IMR-90 (cell line): ENCODE data around the gene HNRNPLL. TPM values are rescaled to one million over a fixed set of nuclear protein-coding genes. Genes with fewer than 3 reads are reported as not detected.

ENCODE experiments used
- ATAC-seq: fragments of 200-7000 bp; cut with Tn5 transposase; 2 replicates; pipeline ENCODE4 v1.9.1; 2020; ENCODE audit warnings: low read depth, mild to moderate bottlenecking, moderate library complexity
- BruUV-seq: library from RNA; stranded (reverse); fragments of 400-500 nt; replicated peaks from 2 replicates; lab custom pipeline; 2021; lab: Mats Ljungman, UMichigan
- CTCF ChIA-PET: fragments of 300-600 bp; formaldehyde crosslinking; extraction: SDS; loops from one replicate; lab custom pipeline; 2021; ENCODE audit warnings: antibody characterized with exemption; lab: Yijun Ruan, JAX
- POLR2A ChIA-PET: fragments of 300-600 bp; sonication (Branson Sonifier 250); formaldehyde crosslinking; loops from one replicate; lab custom pipeline; 2022; ENCODE audit warnings: antibody characterized with exemption; ENCODE audit not compliant: unreplicated experiment; lab: Charles Lee
- DNase-seq: peaks from one replicate; pipeline ENCODE4 v3.0.0; 2013
- H2AFZ ChIP-seq: replicated peaks from 2 replicates; pipeline ENCODE3; 2013; ENCODE audit warnings: low read length, mild to moderate bottlenecking; ENCODE audit not compliant: poor library complexity
- H2AK5ac ChIP-seq: 2 replicates; pipeline ENCODE4 v1.6.1; 2013; ENCODE audit warnings: low read depth, low read length, inconsistent platforms
- H2AK9ac ChIP-seq: replicated peaks from 2 replicates; pipeline ENCODE3; 2013; ENCODE audit warnings: mild to moderate bottlenecking, low read depth, low read length, moderate library complexity; ENCODE audit not compliant: poor library complexity
- H2BK120ac ChIP-seq: 2 replicates; pipeline ENCODE4 v1.6.1; 2013; ENCODE audit warnings: low read depth, low read length, inconsistent platforms
- H2BK15ac ChIP-seq: 3 replicates; pipeline ENCODE4 v1.6.1; 2013; ENCODE audit warnings: low read depth, low read length, inconsistent platforms
- H2BK20ac ChIP-seq: 2 replicates; pipeline ENCODE4 v1.6.1; 2013; ENCODE audit warnings: low read depth, mild to moderate bottlenecking, inconsistent platforms, low read length, moderate library complexity
- H2BK5ac ChIP-seq: 2 replicates; pipeline ENCODE4 v1.6.1; 2013; ENCODE audit warnings: mild to moderate bottlenecking, low read depth, low read length, inconsistent platforms; ENCODE audit not compliant: poor library complexity, severe bottlenecking
- H3K14ac ChIP-seq: replicated peaks from 2 replicates; pipeline ENCODE4 v1.6.1; 2013; ENCODE audit warnings: low read depth, low read length, inconsistent platforms
- H3K18ac ChIP-seq: 2 replicates; pipeline ENCODE4 v1.6.1; 2013; ENCODE audit warnings: low read depth, low read length, control low read depth
- H3K23ac ChIP-seq: 2 replicates; pipeline ENCODE4 v1.6.1; 2013; ENCODE audit warnings: low read depth, low read length, inconsistent platforms
- H3K27ac ChIP-seq: 2 replicates; pipeline ENCODE4 v1.5.1; 2013; ENCODE audit warnings: mild to moderate bottlenecking, control low read depth, low read length; ENCODE audit not compliant: insufficient read depth
- H3K27me3 ChIP-seq: 2 replicates; pipeline ENCODE4 v1.6.1; 2013; ENCODE audit warnings: low read length; ENCODE audit not compliant: control insufficient read depth, insufficient read depth
- H3K36me3 ChIP-seq: 2 replicates; pipeline ENCODE4 v1.6.1; 2013; ENCODE audit warnings: low read length, mixed read lengths; ENCODE audit not compliant: control insufficient read depth, insufficient read depth
- H3K4ac ChIP-seq: 2 replicates; pipeline ENCODE4 v1.6.1; 2013; ENCODE audit warnings: low read depth, low read length, inconsistent platforms
- H3K4me1 ChIP-seq: 2 replicates; pipeline ENCODE4 v1.6.1; 2013; ENCODE audit warnings: low read length, mixed read lengths; ENCODE audit not compliant: control insufficient read depth, insufficient read depth
- H3K4me2 ChIP-seq: 2 replicates; pipeline ENCODE4 v1.6.1; 2013; ENCODE audit warnings: low read depth, mild to moderate bottlenecking, control low read depth, low read length, moderate library complexity
- H3K4me3 ChIP-seq: 2 replicates; pipeline ENCODE4 v1.5.1; 2013; ENCODE audit warnings: low read depth, mild to moderate bottlenecking, control low read depth, low read length, moderate library complexity; ENCODE audit not compliant: insufficient read depth
- H3K56ac ChIP-seq: 2 replicates; pipeline ENCODE4 v1.6.1; 2013; ENCODE audit warnings: low read length, inconsistent platforms; ENCODE audit not compliant: insufficient read depth; ENCODE audit errors: extremely low read depth
- H3K79me1 ChIP-seq, 2 experiments: 2 replicates each; pipeline ENCODE4 v1.6.1; 2013; ENCODE audit warnings: low read length in 2 of 2, inconsistent platforms in 1 of 2, low read depth in 1 of 2
- H3K9ac ChIP-seq: 2 replicates; pipeline ENCODE4 v1.6.1; 2013; ENCODE audit warnings: low read depth, low read length, control low read depth
- H3K9me1 ChIP-seq: 2 replicates; pipeline ENCODE4 v1.6.1; 2013; ENCODE audit warnings: low read length, inconsistent platforms; ENCODE audit not compliant: insufficient read depth
- H3K9me3 ChIP-seq: 2 replicates; pipeline ENCODE4 v1.6.1; 2013; ENCODE audit warnings: low read length; ENCODE audit not compliant: control insufficient read depth, insufficient read depth
- H4K20me1 ChIP-seq: 2 replicates; pipeline ENCODE4 v1.6.1; 2013; ENCODE audit warnings: low read length, inconsistent platforms; ENCODE audit not compliant: insufficient read depth
- H4K5ac ChIP-seq: 2 replicates; pipeline ENCODE4 v1.6.1; 2013; ENCODE audit warnings: mild to moderate bottlenecking, low read depth, low read length, control low read depth
- H4K8ac ChIP-seq, 2 experiments: 2 replicates each; pipeline ENCODE4 v1.6.1; 2013; ENCODE audit warnings: low read depth in 2 of 2, low read length in 2 of 2, control low read depth in 1 of 2, inconsistent platforms in 1 of 2
- H4K91ac ChIP-seq: 2 replicates; pipeline ENCODE4 v1.6.1; 2013; ENCODE audit warnings: low read depth, low read length, inconsistent platforms; ENCODE audit not compliant: insufficient read depth
- BHLHE40 ChIP-seq: fragments of 150-350 bp; IDR thresholded peaks from 2 replicates; pipeline ENCODE4 v1.6.1; 2016; ENCODE audit warnings: mild to moderate bottlenecking, low read depth, low read length
- CEBPB ChIP-seq: IDR thresholded peaks from 2 replicates; pipeline ENCODE4 v1.6.1; 2012; ENCODE audit warnings: low read depth, low read length, improper control_type of control experiment
- CHD1 ChIP-seq: IDR thresholded peaks from 2 replicates; pipeline ENCODE4 v1.6.1; 2012; ENCODE audit warnings: low read depth, low read length, improper control_type of control experiment
- FOS ChIP-seq: fragments of 150-350 bp; IDR thresholded peaks from 2 replicates; pipeline ENCODE4 v1.6.1; 2016; ENCODE audit warnings: low read depth, low read length
- MAFK ChIP-seq: IDR thresholded peaks from 2 replicates; pipeline ENCODE4 v1.6.1; 2012; ENCODE audit warnings: low read depth, low read length, improper control_type of control experiment
- MAZ ChIP-seq: IDR thresholded peaks from 2 replicates; pipeline ENCODE4 v1.6.1; 2012; ENCODE audit warnings: low read depth, mild to moderate bottlenecking, low read length, improper control_type of control experiment, moderate library complexity, borderline replicate concordance
- MXI1 ChIP-seq: IDR thresholded peaks from 2 replicates; pipeline ENCODE4 v1.6.1; 2012; ENCODE audit warnings: low read depth, mild to moderate bottlenecking, low read length, moderate library complexity, borderline replicate concordance
- NFE2L2 ChIP-seq: fragments of 150-350 bp; IDR thresholded peaks from 2 replicates; pipeline ENCODE4 v1.6.1; 2016; ENCODE audit warnings: low read depth, mild to moderate bottlenecking, low read length
- RAD21 ChIP-seq: IDR thresholded peaks from 2 replicates; pipeline ENCODE4 v1.6.1; 2012; ENCODE audit warnings: low read length, improper control_type of control experiment
- RFX5 ChIP-seq: IDR thresholded peaks from 2 replicates; pipeline ENCODE4 v1.8.0; 2012; ENCODE audit warnings: low read depth, mild to moderate bottlenecking, low read length, moderate library complexity
- SMC3 ChIP-seq: fragments of 150-350 bp; IDR thresholded peaks from 2 replicates; pipeline ENCODE4 v1.6.1; 2016; ENCODE audit warnings: low read depth, mild to moderate bottlenecking, antibody characterized with exemption, low read length, moderate library complexity
- WGBS, 2 experiments: methylation state at CpG; one replicate each; pipeline versions ENCODE4 v1.1.5 to v1.1.7; 2013; ENCODE audit warnings: missing lambda C conversion rate in 2 of 2; ENCODE audit not compliant: insufficient read length in 1 of 2; ENCODE audit errors: extremely low coverage in 2 of 2; 5-methylcytosine and 5-hydroxymethylcytosine counted together
- dilution Hi-C: fragments of 300-500 bp; cut with HindIII; formaldehyde crosslinking; loops from one replicate; pipeline ENCODE4 v1.14.3; 2018; ENCODE audit warnings: low sequenced_read_pairs; ENCODE audit not compliant: unreplicated experiment
- in situ Hi-C: fragments of 300-500 bp; cut with MboI; formaldehyde crosslinking; loops from 3 replicates; pipeline ENCODE4 v1.14.3; 2019; ENCODE audit warnings: low sequenced_read_pairs, inconsistent platforms, mixed read lengths
- intact Hi-C: fragments of 100-400 bp; cut with micrococcal nuclease; formaldehyde crosslinking; loops from 2 replicates; pipeline ENCODE4 v1.10.0; 2022
- polyA plus RNA-seq, 3 experiments: library from polyadenylated mRNA; depleted of rRNA; stranded (reverse); fragments of >200 nt; gene quantifications; 2 replicates each; pipeline ENCODE4 v1.2.3, GENCODE V29; 2012; ENCODE audit warnings: low replicate concordance in 1 of 3
- total RNA-seq: library from RNA; depleted of rRNA; stranded (reverse); fragments of >200 nt; gene quantifications from 2 replicates; pipeline ENCODE4 v1.2.3, GENCODE V29; 2012
- TF ChIP-seq, protein P1 (sequence below): conservative IDR thresholded peaks from 2 replicates; pipeline ENCODE4 v1.5.1; 2012; ENCODE audit warnings: mild to moderate bottlenecking, low read depth, low read length, improper control_type of control experiment
- TF ChIP-seq, protein P2 (sequence below): fragments of 150-350 bp; IDR thresholded peaks from 2 replicates; pipeline ENCODE4 v1.6.1; 2017; ENCODE audit warnings: mild to moderate bottlenecking, antibody characterized with exemption, low read length, low read depth
- TF ChIP-seq, protein P3 (sequence below): fragments of 150-350 bp; IDR thresholded peaks from 2 replicates; pipeline ENCODE4 v1.6.1; 2016; ENCODE audit warnings: low read depth, mild to moderate bottlenecking, low read length, moderate library complexity, borderline replicate concordance

The HNRNPLL gene
- total and polyA plus RNA-seq, 2 of the 4 experiments (the other 2 are of a cell fraction): 23.7 to 53.1 TPM

DNA sequence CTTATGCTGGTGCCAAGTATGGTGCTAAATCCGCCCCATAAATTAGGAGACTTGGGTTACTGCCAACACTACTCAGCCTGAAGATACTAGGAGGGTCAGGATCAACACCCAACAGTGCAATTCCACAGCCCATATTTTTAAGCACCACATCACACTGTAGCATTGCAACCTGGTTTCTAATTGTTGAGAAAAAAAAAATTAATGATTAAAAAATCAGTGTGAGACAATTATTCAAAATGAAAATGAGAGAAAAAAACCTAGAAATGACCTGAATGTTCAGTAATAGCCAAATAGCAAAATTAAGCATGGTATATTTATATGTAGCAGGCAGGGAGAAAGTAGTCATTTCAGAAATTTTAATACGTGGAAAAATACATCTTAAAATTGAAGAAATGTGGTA, 29.2 kb upstream of the HNRNPLL start:
- Histone ChIP-seq H2AK9ac (no peak overlapping the region), H4K20me1 (no peaks in the 10 kb centered on the region), H3K4me3 (no peak overlapping the region), H2AK5ac (no peak overlapping the region), H3K9me1 (no peaks in the 10 kb centered on the region), H3K4ac (no peak overlapping the region), H3K4me2 (no peak overlapping the region), H4K91ac (no peak overlapping the region), H2BK5ac (no peak overlapping the region), H3K56ac (no peak overlapping the region), H3K18ac (no peak overlapping the region), H3K14ac (no peak overlapping the region), H4K5ac (no peak overlapping the region), H2AFZ (no peak overlapping the region), H3K4me1 (no peaks in the 10 kb centered on the region), H3K27ac (no peak overlapping the region), H3K9me3 (peaks cover 5% of the 10 kb centered on the region; the same call in 1 of the 2 replicates), H3K23ac (no peak overlapping the region), H2BK120ac (no peak overlapping the region), H2BK20ac (no peak overlapping the region), H3K9ac (no peak overlapping the region), H3K36me3 (no peaks in the 10 kb centered on the region), H3K79me1 (no peaks in the 10 kb centered on the region), H4K8ac (no peak overlapping the region), H3K27me3 (peaks cover 5% of the 10 kb centered on the region), H2BK15ac (no peak overlapping the region)
- CTCF ChIA-PET: no interaction called here
- intact Hi-C loops (no loop called here), in situ Hi-C loops (no loop called here), dilution Hi-C loops (no loop called here)
- no peak for ATAC-seq
- no TSS peak for BruUV-seq
- POLR2A ChIA-PET: no interaction called here
- TF ChIP-seq, protein P1, sequence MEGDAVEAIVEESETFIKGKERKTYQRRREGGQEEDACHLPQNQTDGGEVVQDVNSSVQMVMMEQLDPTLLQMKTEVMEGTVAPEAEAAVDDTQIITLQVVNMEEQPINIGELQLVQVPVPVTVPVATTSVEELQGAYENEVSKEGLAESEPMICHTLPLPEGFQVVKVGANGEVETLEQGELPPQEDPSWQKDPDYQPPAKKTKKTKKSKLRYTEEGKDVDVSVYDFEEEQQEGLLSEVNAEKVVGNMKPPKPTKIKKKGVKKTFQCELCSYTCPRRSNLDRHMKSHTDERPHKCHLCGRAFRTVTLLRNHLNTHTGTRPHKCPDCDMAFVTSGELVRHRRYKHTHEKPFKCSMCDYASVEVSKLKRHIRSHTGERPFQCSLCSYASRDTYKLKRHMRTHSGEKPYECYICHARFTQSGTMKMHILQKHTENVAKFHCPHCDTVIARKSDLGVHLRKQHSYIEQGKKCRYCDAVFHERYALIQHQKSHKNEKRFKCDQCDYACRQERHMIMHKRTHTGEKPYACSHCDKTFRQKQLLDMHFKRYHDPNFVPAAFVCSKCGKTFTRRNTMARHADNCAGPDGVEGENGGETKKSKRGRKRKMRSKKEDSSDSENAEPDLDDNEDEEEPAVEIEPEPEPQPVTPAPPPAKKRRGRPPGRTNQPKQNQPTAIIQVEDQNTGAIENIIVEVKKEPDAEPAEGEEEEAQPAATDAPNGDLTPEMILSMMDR: no peak
- TF ChIP-seq CEBPB: no peak
- no peak for TF ChIP-seq CHD1
- no peak for TF ChIP-seq RFX5
- TF ChIP-seq, protein P2, sequence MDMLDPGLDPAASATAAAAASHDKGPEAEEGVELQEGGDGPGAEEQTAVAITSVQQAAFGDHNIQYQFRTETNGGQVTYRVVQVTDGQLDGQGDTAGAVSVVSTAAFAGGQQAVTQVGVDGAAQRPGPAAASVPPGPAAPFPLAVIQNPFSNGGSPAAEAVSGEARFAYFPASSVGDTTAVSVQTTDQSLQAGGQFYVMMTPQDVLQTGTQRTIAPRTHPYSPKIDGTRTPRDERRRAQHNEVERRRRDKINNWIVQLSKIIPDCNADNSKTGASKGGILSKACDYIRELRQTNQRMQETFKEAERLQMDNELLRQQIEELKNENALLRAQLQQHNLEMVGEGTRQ: no peak
- no peak for TF ChIP-seq SMC3
- TF ChIP-seq, protein P3, sequence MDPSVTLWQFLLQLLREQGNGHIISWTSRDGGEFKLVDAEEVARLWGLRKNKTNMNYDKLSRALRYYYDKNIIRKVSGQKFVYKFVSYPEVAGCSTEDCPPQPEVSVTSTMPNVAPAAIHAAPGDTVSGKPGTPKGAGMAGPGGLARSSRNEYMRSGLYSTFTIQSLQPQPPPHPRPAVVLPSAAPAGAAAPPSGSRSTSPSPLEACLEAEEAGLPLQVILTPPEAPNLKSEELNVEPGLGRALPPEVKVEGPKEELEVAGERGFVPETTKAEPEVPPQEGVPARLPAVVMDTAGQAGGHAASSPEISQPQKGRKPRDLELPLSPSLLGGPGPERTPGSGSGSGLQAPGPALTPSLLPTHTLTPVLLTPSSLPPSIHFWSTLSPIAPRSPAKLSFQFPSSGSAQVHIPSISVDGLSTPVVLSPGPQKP: no peak
- no peak for TF ChIP-seq NFE2L2
- no peak for TF ChIP-seq RAD21
- TF ChIP-seq FOS: no peak
- no peak for TF ChIP-seq MAZ
- TF ChIP-seq BHLHE40: no peak
- no peak for TF ChIP-seq MAFK
- TF ChIP-seq MXI1: no peak
- WGBS, 2 experiments: no CpG with 5 or more reads among the region's 2 CpGs
- DNase-seq: no peak
